Smooth muscle cell of the brain vasculature (primary cell): Measurements from ENCODE around the gene SDC1.

Experiments used
- DNase-seq: peaks from one replicate; pipeline ENCODE4 v3.0.0-alpha.2; 2012; ENCODE audit warnings: low read depth, low spot score

The SDC1 gene

DNA sequence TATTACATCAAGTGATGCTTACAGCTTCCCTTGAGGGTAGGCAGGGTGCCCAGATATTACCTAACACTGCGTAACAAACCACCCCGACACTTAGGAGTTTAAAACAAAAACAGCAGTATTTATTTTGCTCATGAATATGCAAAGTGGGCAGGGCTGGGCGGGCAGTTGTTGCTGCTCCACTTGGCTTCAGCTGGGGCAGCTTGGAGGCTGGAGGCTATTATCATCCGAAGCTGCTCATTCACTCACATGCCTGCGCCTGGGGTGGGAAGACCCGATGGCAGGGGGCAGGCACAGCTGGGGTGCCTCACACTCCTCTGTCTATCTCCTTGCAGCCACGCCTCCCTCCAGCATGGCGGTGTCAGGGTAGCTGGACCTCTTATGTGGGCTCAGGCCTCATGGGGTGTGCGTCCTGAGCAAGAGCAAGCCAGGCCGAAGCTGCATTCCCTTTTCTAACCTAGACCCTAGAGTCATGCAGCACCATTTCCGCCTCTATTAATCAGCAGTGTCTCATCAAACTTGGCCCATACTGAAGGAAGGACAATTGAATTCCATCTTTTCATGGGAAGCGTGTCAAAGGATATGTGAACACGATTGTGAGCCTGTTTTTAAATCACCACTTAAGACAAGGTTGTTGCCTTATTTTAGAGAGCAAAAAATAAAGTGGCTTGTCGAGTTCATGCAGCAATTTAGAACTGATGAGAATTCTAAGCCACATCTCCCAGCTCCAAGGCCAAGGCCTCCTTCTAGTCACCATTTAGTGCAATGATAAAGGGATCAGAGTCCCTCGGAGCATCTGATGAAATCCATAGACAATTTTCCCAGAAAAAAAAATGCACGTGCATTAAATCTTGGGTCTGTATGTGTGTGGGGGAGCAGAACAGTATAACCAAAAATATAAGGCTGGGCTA, 54.9 kb downstream of the SDC1 start:
- no peak for DNase-seq

DNA sequence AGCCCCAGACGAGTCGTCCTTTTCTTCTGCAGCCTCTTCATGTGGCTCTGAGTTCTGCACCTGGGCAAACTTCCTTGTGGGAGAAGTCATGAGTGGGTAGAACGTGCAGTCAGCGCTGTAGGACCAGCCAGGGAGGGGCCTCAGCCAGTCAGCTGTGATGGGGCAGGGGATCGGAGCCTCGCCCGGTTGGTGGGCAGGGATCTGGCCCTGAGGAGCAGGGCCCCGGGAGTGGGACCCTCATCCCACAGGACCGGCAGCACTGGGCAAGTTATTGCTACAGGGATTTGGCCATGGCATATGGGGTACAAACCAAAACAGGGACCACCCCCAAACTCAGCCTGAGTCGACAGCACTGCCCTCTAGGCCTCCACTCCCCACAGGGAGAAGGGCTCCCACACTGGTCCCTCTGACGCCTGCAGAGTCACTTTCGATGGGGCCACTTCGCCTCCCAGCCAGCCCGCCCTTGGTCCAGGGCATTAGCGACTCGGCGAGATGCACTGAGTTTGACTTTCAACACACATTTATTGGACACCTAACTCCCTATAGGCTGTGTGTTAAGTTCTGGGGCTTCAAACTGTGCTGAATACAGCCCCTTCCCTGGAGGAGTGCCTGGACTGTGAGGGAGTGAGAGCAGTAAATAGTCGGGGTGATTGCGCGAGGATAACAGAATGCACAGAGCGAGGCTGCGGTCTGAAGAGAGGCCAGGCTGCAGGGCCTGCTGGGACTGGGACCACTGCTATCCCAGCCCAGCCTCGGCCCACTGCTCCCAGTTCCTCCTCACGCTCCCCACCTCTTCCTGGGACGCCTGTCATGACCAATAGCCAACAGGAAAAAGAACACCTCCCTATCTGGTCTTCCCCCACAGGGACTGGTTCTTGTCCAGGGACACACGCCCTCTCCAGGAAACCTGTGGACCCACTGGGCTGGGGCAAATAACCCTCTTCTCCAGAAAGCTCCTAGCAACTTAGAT, 55.9 kb downstream of the SDC1 start:
- DNase-seq = no peak

DNA sequence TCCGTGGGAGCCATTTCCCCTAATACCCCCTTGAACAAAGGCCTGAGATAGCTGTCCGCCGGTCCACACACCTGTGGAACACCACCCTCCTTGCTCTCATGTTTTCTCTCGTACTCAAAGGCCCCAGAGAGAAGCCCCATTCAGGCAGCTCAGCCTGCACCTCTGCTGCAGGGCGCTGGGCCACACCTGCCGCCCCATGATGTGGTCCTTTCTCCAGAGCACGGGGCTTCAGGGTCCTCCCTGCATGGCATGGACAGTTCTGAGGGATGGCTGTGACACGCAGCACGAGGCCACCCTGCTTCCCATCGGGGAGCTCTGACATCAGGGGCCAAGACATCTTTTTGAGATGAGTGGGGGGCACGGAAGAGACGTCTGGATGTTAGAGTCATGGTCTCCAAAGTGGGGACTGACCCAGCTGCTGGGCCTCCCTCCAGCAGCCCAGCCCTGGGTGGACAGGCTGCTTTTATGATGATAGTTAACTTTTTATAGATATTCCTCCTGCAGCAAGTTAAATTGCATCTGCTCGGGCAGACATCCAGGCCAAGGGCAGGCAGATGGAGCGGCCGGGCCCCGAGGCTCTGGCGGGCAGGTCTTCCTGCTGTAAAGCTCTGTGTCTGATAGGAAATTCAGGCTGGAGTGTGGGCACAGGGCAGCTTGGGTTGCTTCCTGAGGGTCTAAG, 56.7 kb downstream of the SDC1 start:
- no peak for DNase-seq

DNA sequence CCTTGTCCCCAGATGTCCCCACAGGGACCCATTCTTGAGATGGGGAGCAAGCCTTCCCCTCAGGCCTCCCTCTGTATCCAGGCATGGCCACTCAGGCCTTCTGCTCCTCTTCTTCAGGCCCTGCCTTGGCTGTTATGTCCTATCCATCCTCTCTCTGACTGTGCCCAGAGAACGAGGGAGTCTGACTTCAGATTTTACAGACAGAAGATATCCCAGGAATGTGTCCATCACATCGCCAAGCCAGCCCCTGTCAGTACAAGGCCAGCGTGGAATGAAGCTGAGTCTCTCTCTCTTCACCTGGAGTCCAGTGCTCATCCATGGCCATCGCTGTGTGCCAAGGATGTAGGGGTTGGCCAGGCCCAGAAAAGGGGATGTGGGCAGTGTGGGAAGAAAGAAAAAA, 57.6 kb downstream of the SDC1 start:
- no peak for DNase-seq

DNA sequence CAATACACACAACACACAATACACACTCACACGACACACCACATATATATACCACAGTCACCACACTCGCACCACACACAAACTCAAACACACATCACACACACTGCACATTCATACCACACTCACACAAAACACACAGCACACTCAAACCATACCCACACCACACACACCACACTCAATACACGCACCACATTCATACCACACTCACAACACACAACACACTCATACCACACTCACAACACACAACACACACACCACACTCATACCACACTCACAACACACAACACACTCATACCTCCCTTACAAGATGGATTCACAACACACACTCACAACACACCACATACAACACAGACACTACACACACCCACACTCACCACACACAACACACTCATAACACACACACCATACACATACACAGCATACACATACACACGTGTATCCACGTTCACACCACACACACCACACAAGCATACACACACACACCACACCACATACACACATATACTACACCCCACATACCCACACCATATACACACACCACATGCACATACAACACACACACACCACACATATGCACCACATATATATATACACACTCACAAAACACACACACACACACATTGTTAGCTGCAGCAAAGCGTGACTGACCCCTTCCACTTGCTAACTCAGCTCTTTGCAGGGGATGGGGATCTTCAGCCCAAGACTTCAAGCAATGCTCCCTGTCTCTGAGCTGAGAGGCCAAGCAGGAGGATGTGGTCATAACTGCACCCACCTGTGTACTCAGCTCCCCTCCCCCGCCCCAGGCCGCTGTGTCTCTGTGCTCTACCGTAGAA, 59.0 kb downstream of the SDC1 start:
- DNase-seq = no peak

DNA sequence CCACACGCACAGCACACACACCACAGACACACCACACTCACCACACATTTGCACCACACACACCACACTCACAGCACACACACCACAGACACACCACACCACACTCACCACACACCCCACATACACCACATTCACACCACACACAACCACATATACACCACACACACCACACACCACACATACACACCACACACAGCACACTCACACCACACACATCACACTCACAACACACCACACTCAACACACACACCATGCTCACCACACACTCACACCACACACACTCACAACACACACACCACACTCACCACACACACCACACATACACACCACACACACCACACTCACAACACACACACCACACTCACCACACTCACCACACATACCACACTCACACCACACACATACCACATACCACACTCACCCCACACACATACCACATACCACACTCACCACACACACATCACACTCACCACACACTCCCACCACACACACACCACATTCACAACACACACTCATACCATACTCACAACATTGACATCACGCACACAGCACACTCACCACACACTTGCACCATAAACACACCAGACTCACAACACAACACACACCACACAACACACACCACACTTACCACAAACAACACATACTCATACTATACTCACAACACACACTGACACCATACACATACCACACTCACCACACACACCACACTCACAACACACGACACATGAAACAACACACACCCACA, 60.0 kb downstream of the SDC1 start:
- DNase-seq = no peak

DNA sequence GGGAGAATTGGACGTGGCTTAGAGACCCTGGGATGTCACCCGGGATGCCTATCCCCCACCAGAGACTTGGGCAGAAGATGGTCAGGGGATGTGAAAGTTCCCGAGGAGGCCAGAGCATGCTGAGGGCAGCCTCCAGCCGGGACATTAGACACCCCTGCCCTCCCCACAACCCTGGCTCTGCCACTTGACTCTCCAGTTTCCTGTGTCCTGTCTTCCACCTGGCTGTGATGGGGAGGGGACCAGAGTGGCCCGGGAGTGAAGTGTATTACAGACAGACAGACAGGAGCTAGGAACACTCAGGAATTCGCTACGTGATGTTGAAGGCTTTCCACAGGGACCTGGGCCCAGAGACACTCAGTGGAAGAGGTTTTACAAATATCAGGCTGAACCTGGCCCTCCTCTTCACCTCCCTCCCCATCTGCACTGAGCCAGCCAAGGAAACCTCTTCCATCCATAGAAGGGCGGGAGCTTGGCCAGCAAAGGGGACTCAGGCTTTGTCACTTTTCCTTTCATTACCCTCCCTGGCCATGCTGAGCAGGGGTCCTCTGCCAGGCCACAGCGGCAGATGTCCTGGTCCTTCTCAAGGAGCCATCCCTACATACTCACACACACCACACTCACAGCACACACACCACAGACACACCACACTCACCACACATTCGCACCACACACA, 60.7 kb downstream of the SDC1 start:
- DNase-seq = no peak

DNA sequence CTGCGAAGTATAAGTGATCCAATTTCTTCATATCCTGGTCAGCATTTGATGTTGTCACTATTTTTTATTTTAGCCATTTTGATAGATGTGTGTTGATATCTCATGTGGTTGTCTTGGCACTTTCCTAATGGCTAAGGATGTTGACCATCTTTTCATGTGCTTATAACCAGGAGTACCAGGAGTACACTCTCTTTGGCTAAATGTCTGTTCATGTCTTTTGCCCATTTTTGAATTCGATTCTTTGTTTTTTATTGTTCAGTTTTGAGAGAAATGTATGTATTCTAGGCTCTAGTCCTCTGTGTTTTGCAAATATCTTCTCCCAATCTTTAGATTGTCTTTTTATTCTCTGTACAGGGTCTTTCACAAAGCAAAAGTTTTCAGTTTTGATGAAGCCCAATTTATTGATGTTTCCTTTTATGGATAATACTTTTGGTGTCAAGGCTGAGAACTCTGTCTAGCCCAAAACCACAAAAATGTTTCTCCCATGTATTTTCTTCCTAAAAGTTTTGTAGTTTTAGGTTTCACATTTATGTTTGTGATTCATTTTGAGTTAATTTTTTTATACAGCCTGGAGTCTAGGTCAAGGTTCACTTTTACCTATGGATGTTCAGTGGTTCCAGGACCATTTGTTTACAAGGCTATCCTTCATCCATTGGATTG, 65.4 kb downstream of the SDC1 start:
- no peak for DNase-seq

DNA sequence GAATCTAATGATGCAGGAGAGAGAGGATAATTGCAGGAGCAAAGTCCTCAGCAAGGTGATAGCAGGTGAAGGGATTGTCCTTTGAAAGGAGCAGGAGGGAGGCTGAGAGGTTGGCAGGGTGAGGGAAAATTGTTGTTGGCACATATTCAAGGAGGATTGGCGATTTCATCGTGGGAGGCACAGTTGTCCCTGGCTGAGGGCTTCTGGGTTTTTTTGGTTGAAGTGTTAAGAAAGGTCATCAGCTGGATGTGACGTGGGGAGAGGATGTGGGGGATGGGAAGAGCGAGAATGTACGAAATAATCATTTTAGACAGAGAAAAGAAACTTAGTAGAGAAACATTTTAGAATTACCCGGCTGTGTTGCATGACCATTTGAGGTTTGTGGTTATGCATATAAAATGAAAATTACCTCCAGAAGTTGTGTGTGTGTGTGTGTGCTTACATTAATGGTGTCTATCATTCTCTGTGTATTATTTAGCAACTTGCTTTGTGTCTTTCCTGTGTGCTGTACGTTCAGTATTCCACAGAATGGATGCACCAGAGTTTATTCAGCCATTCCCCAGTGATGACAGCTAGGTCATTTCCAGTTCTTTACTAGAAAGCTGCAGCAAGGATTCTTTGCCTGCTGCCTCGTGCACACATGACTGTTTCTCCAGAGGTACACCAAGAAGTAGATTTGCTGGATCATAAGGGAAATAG, 67.6 kb downstream of the SDC1 start:
- DNase-seq = no peak

DNA sequence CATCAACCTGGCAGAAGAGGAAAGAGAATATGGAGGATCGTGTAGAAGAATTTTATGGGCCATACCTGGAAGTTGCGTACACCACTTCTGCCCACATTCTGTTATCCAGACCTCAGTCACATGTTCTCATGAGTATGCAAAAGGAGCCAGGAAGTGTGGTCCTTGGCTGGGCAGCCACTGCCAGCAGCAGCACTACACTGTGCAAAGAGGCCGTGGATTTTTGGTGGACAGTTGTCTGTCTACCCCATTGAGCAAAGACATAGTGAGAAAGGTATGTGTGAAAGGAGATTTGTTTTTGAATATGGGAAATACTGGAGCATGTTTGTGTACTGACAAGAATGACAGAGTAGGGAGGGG, 68.1 kb downstream of the SDC1 start:
- no peak for DNase-seq

DNA sequence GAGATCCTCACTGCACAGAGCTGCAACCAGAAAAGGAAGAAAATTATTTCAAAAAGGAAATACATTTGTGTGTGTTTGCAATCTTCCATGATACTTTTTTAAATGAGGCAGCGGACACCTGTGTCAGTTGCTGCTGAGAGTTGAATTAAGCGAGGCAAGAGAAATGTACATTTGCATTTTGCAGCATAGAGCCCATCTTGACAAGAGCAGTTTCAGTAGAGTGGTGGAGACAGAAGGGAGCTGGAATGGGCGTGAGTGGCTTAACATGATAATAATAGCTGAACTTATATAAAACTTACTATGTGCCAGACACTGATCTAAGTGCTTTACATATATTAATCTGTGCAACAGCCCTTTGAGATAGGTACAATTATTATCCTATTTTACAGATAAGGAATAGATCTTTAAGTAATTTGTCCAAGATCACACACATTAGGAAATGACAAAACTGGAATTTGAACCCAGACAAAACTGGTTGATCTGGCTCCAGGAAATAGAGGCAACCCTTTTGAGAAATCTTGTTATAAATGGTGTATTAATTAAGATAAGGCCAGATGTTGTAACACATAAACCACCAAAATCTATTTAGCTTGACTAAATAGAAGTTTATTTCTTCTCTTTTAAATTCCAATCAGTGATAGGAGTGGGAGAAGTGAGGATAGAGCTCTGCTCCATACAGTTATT, 68.7 kb downstream of the SDC1 start:
- DNase-seq = no peak

DNA sequence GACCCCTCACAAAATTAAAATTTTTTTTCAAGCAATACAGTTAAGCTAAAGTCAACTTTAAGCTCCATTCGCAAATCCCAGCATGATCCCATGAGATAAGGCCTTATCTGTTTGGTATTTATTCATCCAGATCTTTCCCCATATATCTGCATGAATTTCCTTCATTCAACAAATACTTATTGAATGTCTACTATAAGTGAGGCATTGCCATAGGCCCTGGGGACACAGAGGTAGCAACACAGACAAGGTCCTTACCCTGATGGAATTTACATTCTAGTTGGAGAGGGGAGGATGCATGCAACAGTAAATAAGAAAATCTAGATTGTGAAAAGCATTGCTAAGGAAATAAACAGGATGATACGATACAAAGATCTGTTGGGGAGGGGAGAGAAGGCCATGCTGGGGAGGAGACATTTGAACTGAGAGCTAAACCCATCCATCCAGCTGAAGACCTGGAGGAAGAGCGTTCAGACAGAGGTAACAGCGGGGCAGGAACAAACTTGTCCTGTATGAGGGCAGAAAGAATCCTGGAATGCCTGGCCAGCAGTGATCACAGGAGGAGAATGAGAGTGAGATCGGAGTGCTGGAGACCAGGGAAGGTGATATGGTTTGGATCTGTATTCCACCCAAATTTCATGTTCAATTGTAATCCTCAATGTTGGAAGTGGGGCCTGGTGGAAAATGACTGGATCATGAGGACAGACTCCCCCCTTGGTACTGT, 71.6 kb downstream of the SDC1 start:
- DNase-seq = no peak

DNA sequence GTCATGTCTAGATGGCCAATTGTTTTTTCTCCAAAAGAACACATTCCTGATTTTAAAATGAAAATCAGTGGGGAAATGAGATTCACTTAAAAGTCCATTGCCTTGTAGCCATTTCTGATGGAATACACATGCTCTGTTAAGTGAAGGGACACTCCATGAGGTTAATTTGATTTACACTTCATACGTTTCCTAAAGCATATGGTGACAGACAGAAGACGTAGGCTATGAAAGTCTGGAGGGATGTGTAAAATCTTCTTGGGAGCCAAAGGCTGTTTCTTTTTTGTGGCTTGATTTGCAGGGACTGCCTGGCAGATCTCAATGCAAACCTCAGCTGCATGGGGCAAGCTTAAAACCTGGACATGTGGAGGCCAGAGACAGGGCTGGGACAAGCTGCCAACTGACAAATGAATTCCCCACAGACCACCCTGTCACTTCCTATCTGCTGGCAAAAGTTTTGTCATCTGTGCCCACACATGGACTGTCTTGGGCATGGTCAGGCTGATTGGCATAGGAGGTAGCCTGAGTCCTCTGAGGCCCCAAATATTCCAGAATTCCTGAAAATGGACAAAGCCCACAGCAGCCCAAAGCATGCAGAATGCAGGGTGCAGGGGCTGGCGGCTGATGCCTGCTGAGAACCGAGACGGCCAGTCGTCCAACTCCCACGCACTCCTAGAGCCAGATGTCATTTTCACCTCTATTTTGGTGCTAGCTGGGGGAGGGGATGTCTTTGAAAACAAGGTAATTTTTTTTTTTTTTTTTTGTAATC, 73.9 kb downstream of the SDC1 start:
- no peak for DNase-seq
